Measurements from ENCODE around the gene MGRN1. TPM values are rescaled to one million over a fixed set of nuclear protein-coding genes. Genes with fewer than 3 reads are reported as not detected.

The MGRN1 gene
- total RNA-seq, 5 donors from 2014 or later (not counting 1 experiment from before 2014, with no cell fraction given): 63.1 to 76.8 (median 72.2) TPM

- Histone ChIP-seq H3K9me3 (no peaks in the 10 kb centered on the region), H3K36me3 (ENCODE audit: control insufficient read depth in 2 of 2, extremely low read depth in 1 of 2, insufficient read depth in 1 of 2, low read length in 1 of 2) (no peaks in the 10 kb centered on the region), H3K4me3 (ENCODE audit: control insufficient read depth in 1 of 2, extremely low read depth in 1 of 2, low read length in 1 of 2) (no peak overlapping the region), H3K27me3 (replicated peaks in 1 of 2; ENCODE audit: control insufficient read depth in 2 of 2, extremely low read depth in 1 of 2, insufficient read depth in 2 of 2, low read length in 1 of 2) (peaks cover 0 to 20% of the 10 kb centered on the region in 2 experiments), H3K27ac (ENCODE audit: low read length) (no peak overlapping the region), H3K4me1 (ENCODE audit: control insufficient read depth in 1 of 2, extremely low read depth in 1 of 2, insufficient read depth in 2 of 2, low read length in 2 of 2) (no peaks in the 10 kb centered on the region)
- H3K27me3 Mint-ChIP-seq: peaks cover 0 to 5% of the 10 kb centered on the region in 2 donors
- H3K4me1 Mint-ChIP-seq: no peaks in the 10 kb centered on the region
- DNase-seq: no peak
- H3K36me3 Mint-ChIP-seq: no peaks in the 10 kb centered on the region
- ChIA-PET POLR2A (no interaction called here), CTCF (no interaction called here)
- 66% methylated on average over 2 of the region's 8 CpGs for WGBS (ENCODE audit: insufficient coverage)
- no peak overlapping the region for H3K4me3 Mint-ChIP-seq
- H3K9me3 Mint-ChIP-seq: no peaks in the 10 kb centered on the region
- ATAC-seq (replicated peaks in 1 of 4): no peak
- no peak overlapping the region for H3K27ac Mint-ChIP-seq
Measured at GRCh38 chr16:4602331-4602730, 22.3 kb upstream of the MGRN1 start.

DNA sequence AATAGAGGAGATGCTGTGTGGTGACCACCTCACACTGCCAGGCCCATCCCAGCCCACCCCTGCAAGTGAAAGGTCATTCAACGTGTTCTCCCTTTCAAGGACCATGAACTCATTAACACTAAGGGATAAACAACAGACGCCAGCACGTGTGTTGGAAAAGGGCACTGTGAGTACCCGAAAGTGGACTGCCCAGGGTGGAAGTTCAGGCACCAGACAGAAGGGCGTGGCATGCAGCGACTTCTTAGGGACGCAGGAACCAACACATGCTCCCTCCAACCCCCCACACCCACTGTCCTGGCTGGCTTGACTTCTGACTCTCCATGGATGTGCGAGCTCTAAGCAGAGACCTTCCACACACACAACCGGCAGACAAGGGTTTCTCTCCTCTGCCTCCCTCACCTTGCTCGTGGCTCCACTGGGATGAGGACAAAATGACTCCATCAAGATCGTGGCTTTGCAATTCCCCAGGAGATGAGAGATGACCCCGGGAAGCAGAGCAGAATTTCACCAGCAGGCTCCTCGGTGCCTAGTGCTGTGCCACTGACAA lies 20.9 kb upstream of the MGRN1 start:
- H3K9me3 Mint-ChIP-seq: no peaks in the 10 kb centered on the region
- H3K27ac ChIP-seq (ENCODE audit: low read length): no peak overlapping the region
- peaks cover 3% of the 10 kb centered on the region for H3K36me3 Mint-ChIP-seq
- peaks cover 0 to 9% of the 10 kb centered on the region in 2 donors for H3K36me3 ChIP-seq (ENCODE audit: control insufficient read depth in 2 of 2, extremely low read depth in 1 of 2, insufficient read depth in 1 of 2, low read length in 1 of 2)
- peaks cover 0 to 5% of the 10 kb centered on the region in 2 donors for H3K27me3 Mint-ChIP-seq
- no peak for ATAC-seq (replicated peaks in 1 of 4)
- H3K27me3 ChIP-seq (replicated peaks in 1 of 2; ENCODE audit: control insufficient read depth in 2 of 2, extremely low read depth in 1 of 2, insufficient read depth in 2 of 2, low read length in 1 of 2): peaks cover 0 to 20% of the 10 kb centered on the region in 2 experiments
- H3K4me1 ChIP-seq (ENCODE audit: control insufficient read depth in 1 of 2, extremely low read depth in 1 of 2, insufficient read depth in 2 of 2, low read length in 2 of 2): no peaks in the 10 kb centered on the region
- H3K4me3 ChIP-seq (ENCODE audit: control insufficient read depth in 1 of 2, extremely low read depth in 1 of 2, low read length in 1 of 2): no peak overlapping the region
- CTCF ChIA-PET: no interaction called here
- no peak for DNase-seq
- POLR2A ChIA-PET: no interaction called here
- 95% methylated on average over 10 of the region's 13 CpGs for WGBS (ENCODE audit: insufficient coverage)
- no peak overlapping the region for H3K4me3 Mint-ChIP-seq
- no peaks in the 10 kb centered on the region for H3K9me3 ChIP-seq
- no peak overlapping the region for H3K27ac Mint-ChIP-seq
- H3K4me1 Mint-ChIP-seq: no peaks in the 10 kb centered on the region

DNA sequence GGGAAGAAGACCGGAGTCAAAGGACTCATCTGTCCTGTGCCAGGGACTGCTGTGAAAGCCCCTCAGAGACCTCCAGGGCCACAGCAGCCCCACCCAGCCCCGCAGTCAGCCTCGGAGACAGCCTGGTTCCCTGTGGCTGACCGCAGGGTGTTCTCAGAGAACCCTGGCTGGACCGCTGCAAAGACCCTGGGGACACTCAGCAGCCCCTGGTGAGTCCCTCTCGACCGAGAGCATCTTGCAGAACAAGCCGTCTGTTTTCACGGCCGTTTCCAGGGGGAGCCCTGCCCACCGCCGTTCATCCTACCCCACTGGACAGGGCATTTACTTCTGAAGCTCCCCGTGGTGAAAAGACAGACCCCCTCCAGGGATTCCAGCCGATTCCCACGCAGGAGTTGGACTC lies 20.2 kb upstream of the MGRN1 start:
- whole genome bisulfite sequencing (ENCODE audit: insufficient coverage): 84% methylated on average over 13 of the region's 15 CpGs
- no peaks in the 10 kb centered on the region for H3K4me1 ChIP-seq (ENCODE audit: control insufficient read depth in 1 of 2, extremely low read depth in 1 of 2, insufficient read depth in 2 of 2, low read length in 2 of 2)
- peaks cover 0 to 15% of the 10 kb centered on the region in 2 donors for H3K36me3 ChIP-seq (ENCODE audit: control insufficient read depth in 2 of 2, extremely low read depth in 1 of 2, insufficient read depth in 1 of 2, low read length in 1 of 2)
- H3K4me1 Mint-ChIP-seq: no peaks in the 10 kb centered on the region
- no peak for ATAC-seq (replicated peaks in 1 of 4)
- no peak overlapping the region for H3K4me3 ChIP-seq (ENCODE audit: control insufficient read depth in 1 of 2, extremely low read depth in 1 of 2, low read length in 1 of 2)
- no peak overlapping the region for H3K4me3 Mint-ChIP-seq
- H3K36me3 Mint-ChIP-seq: peaks cover 3% of the 10 kb centered on the region
- POLR2A ChIA-PET: no interaction called here
- peaks cover 0 to 17% of the 10 kb centered on the region in 2 experiments for H3K27me3 ChIP-seq (replicated peaks in 1 of 2; ENCODE audit: control insufficient read depth in 2 of 2, extremely low read depth in 1 of 2, insufficient read depth in 2 of 2, low read length in 1 of 2)
- CTCF ChIA-PET: no interaction called here
- H3K9me3 ChIP-seq: no peaks in the 10 kb centered on the region
- H3K27me3 Mint-ChIP-seq: peaks cover 0 to 3% of the 10 kb centered on the region in 2 donors
- no peak overlapping the region for H3K27ac Mint-ChIP-seq
- no peak for DNase-seq
- H3K9me3 Mint-ChIP-seq: no peaks in the 10 kb centered on the region
- H3K27ac ChIP-seq (ENCODE audit: low read length): no peak overlapping the region

DNA sequence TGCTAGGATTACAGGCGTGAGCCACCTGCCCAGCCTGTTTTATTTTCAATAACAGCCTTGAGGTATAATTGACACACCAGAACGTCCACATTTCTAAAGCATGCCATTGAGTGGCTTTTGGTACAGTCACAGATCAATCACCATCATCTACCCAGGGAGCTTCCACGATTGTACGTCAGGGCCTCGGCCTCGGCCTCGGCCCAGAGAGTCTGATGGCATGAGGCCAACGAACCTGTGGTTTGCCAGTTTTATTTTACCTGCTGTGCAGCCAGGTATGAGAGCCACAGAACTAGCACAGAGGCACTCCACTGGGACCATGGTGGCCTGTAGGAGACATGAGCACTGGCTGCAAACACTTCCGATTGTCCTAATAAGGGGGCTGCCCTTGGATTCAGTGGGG lies 18.3 kb upstream of the MGRN1 start:
- Histone ChIP-seq H3K9me3 (no peaks in the 10 kb centered on the region), H3K4me3 (ENCODE audit: control insufficient read depth in 1 of 2, extremely low read depth in 1 of 2, low read length in 1 of 2) (no peak overlapping the region), H3K27me3 (replicated peaks in 1 of 2; ENCODE audit: control insufficient read depth in 2 of 2, extremely low read depth in 1 of 2, insufficient read depth in 2 of 2, low read length in 1 of 2) (peaks cover 0 to 14% of the 10 kb centered on the region in 2 experiments), H3K4me1 (ENCODE audit: control insufficient read depth in 1 of 2, extremely low read depth in 1 of 2, insufficient read depth in 2 of 2, low read length in 2 of 2) (peaks cover 0 to 6% of the 10 kb centered on the region in 2 experiments), H3K36me3 (ENCODE audit: control insufficient read depth in 2 of 2, extremely low read depth in 1 of 2, insufficient read depth in 1 of 2, low read length in 1 of 2) (peaks cover 0 to 16% of the 10 kb centered on the region in 2 donors), H3K27ac (ENCODE audit: low read length) (no peak overlapping the region)
- Mint-ChIP-seq H3K27me3 (peaks cover 0 to 2% of the 10 kb centered on the region in 2 donors), H3K4me1 (peaks cover 1 to 5% (median 3%) of the 10 kb centered on the region in 3 donors), H3K4me3 (no peak overlapping the region), H3K36me3 (peaks cover 3% of the 10 kb centered on the region), H3K9me3 (no peaks in the 10 kb centered on the region), H3K27ac (no peak overlapping the region)
- ATAC-seq (replicated peaks in 1 of 4): no peak
- 83% methylated on average over 5 of the region's 9 CpGs for WGBS (ENCODE audit: insufficient coverage)
- CTCF ChIA-PET: no interaction called here
- POLR2A ChIA-PET: no interaction called here
- DNase-seq: no peak

DNA sequence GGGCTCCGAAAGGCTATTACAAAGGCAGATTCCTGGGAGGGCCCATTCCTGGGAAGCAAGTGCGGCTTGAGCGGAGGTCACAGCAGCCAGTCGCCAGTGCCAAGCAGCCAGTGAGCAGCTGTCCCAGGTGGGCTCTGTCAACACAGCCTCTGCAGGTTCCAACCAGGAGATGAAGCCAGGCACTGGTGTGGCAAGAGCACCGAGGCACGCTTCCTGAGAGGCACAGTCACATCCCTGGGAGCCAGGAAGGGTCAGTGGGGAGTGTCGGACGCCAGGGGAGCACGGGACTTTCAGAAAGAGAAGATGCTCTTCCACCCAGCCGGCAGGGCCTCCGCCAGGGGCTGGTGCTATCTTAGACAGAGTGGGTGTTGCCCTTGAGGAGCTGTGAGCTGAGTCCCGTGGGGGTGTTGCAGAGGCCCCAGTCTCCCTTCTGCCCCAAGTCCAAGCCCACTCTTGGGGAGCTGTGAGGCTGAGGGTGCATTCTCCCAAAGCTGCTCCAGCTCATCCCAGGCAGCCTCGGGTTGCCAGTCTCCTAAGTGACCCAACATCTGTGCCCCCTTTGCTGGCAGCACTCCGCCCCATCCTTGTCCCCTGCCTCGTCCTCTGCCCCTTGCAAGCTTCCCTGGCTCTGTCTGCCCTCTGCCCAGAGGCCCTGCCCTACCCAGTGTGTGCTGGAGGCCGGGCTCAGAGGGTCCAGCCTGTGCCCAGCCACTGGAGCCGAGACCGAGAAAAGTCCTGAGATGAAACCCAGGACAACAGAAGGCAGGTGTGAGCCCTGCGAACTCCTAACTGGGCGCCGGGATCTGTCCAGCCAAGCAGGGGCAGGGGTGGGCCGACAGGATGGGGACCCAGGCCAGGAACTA lies 16.6 kb upstream of the MGRN1 start:
- Histone ChIP-seq H3K27ac (ENCODE audit: low read length) (no peak overlapping the region), H3K9me3 (no peaks in the 10 kb centered on the region), H3K27me3 (replicated peaks in 1 of 2; ENCODE audit: control insufficient read depth in 2 of 2, extremely low read depth in 1 of 2, insufficient read depth in 2 of 2, low read length in 1 of 2) (no peaks in the 10 kb centered on the region), H3K36me3 (ENCODE audit: control insufficient read depth in 2 of 2, extremely low read depth in 1 of 2, insufficient read depth in 1 of 2, low read length in 1 of 2) (peaks cover 0 to 16% of the 10 kb centered on the region in 2 donors), H3K4me1 (ENCODE audit: control insufficient read depth in 1 of 2, extremely low read depth in 1 of 2, insufficient read depth in 2 of 2, low read length in 2 of 2) (peaks cover under 1 to 22% of the 10 kb centered on the region in 2 experiments), H3K4me3 (ENCODE audit: control insufficient read depth in 1 of 2, extremely low read depth in 1 of 2, low read length in 1 of 2) (no peak overlapping the region)
- H3K36me3 Mint-ChIP-seq: peaks cover 3% of the 10 kb centered on the region
- H3K4me1 Mint-ChIP-seq: peaks cover 9 to 13% (median 11%) of the 10 kb centered on the region in 3 donors
- H3K9me3 Mint-ChIP-seq: no peaks in the 10 kb centered on the region
- no peak overlapping the region for H3K4me3 Mint-ChIP-seq
- whole genome bisulfite sequencing (ENCODE audit: insufficient coverage): 97% methylated on average over 20 of the region's 22 CpGs
- POLR2A ChIA-PET: interaction anchor here in 1 of 2 donors (0.6 to 0.7 kb wide), 2 partner anchors 88 to 135 kb away, joined by 3 to 5 read pairs; no protein-coding TSS in a partner anchor
- CTCF ChIA-PET: no interaction called here
- DNase-seq (no peak), ATAC-seq (replicated peaks in 1 of 4) (no peak)
- H3K27ac Mint-ChIP-seq: no peak overlapping the region
- H3K27me3 Mint-ChIP-seq: no peaks in the 10 kb centered on the region

- H3K27ac Mint-ChIP-seq: no peak overlapping the region
- ATAC-seq (replicated peaks in 1 of 4) (no peak), DNase-seq (no peak)
- 74% methylated on average over 6 of the region's 8 CpGs for WGBS (ENCODE audit: insufficient coverage)
- no peaks in the 10 kb centered on the region for H3K27me3 Mint-ChIP-seq
- H3K27me3 ChIP-seq (replicated peaks in 1 of 2; ENCODE audit: control insufficient read depth in 2 of 2, extremely low read depth in 1 of 2, insufficient read depth in 2 of 2, low read length in 1 of 2): no peaks in the 10 kb centered on the region
- H3K9me3 Mint-ChIP-seq: no peaks in the 10 kb centered on the region
- peaks cover 12 to 17% (median 15%) of the 10 kb centered on the region in 3 donors for H3K4me1 Mint-ChIP-seq
- peaks cover 2 to 27% of the 10 kb centered on the region in 2 experiments for H3K4me1 ChIP-seq (ENCODE audit: control insufficient read depth in 1 of 2, extremely low read depth in 1 of 2, insufficient read depth in 2 of 2, low read length in 2 of 2)
- H3K27ac ChIP-seq (ENCODE audit: low read length): no peak overlapping the region
- H3K4me3 ChIP-seq (ENCODE audit: control insufficient read depth in 1 of 2, extremely low read depth in 1 of 2, low read length in 1 of 2): no peak overlapping the region
- H3K4me3 Mint-ChIP-seq: no peak overlapping the region
- peaks cover 3% of the 10 kb centered on the region for H3K36me3 Mint-ChIP-seq
- ChIA-PET POLR2A (interaction anchor here in 1 of 2 donors (0.6 kb wide), 1 partner anchor 136 kb away, joined by 5 read pairs; no protein-coding TSS in a partner anchor), CTCF (no interaction called here)
- H3K9me3 ChIP-seq: no peaks in the 10 kb centered on the region
- peaks cover 0 to 16% of the 10 kb centered on the region in 2 donors for H3K36me3 ChIP-seq (ENCODE audit: control insufficient read depth in 2 of 2, extremely low read depth in 1 of 2, insufficient read depth in 1 of 2, low read length in 1 of 2)
Measured at GRCh38 chr16:4608704-4608980, 16.0 kb upstream of the MGRN1 start.
